B cell (primary cell): ENCODE measurements around the gene SMAD1. TPM values are rescaled to one million over a fixed set of nuclear protein-coding genes. Genes with fewer than 3 reads are reported as not detected.

Experiments
- ATAC-seq: fragments of 200-7000 bp; cut with Tn5 transposase; one replicate; pipeline ENCODE4 v1.10.0; 2021; ENCODE audit warnings: low read depth, mild to moderate bottlenecking, moderate number of reproducible peaks, moderate library complexity
- CTCF ChIA-PET: fragments of 350-600 bp; sonication (Branson Sonifier 250); formaldehyde crosslinking; loops from one replicate; lab custom pipeline; 2021; ENCODE audit warnings: antibody characterized with exemption, inconsistent platforms; lab: Charles Lee
- POLR2A ChIA-PET: fragments of 350-600 bp; sonication (Branson Sonifier 250); formaldehyde crosslinking; loops from one replicate; lab custom pipeline; 2021; ENCODE audit warnings: antibody characterized with exemption; lab: Charles Lee
- DNase-seq: peaks from one replicate; pipeline ENCODE4 v3.0.0; 2013
- H2AFZ ChIP-seq: 2 replicates; pipeline ENCODE4 v1.6.1; 2012; ENCODE audit warnings: mild to moderate bottlenecking, low read depth, low read length; ENCODE audit not compliant: insufficient read depth, poor library complexity, severe bottlenecking
- H3K27ac ChIP-seq, 2 donors: 1 replicate in 1 of 2; 2 replicates in 1 of 2; pipeline ENCODE4 v1.5.1; 2012 to 2013; ENCODE audit warnings: low read length in 2 of 2, mild to moderate bottlenecking in 2 of 2, moderate library complexity in 1 of 2
- H3K27me3 ChIP-seq, 4 experiments: fragments of 200-600 bp in 1 of 4; sonication (generic) in 1 of 4; replicated peaks in 1 of 4; 1 replicate in 2 of 4; 2 replicates in 2 of 4; pipeline versions ENCODE4 v1.6.1 to v1.7.0; 2013 to 2016; ENCODE audit warnings: low read length in 3 of 4, mild to moderate bottlenecking in 2 of 4, mixed read lengths in 1 of 4, moderate library complexity in 1 of 4; ENCODE audit not compliant: insufficient read depth in 4 of 4, control insufficient read depth in 3 of 4; ENCODE audit errors: control extremely low read depth in 1 of 4
- H3K36me3 ChIP-seq, 2 experiments: replicated peaks in 1 of 2; 1 replicate in 1 of 2; 2 replicates in 1 of 2; pipeline versions ENCODE4 v1.6.1 to v1.7.1; 2013; ENCODE audit warnings: low read length in 1 of 2; ENCODE audit not compliant: insufficient read depth in 2 of 2, control insufficient read depth in 1 of 2; ENCODE audit errors: control extremely low read depth in 1 of 2, extremely low read depth in 1 of 2
- H3K4me1 ChIP-seq, 2 donors: fragments of 200-600 bp in 1 of 2; sonication (generic) in 1 of 2; 1 replicate in 1 of 2; 2 replicates in 1 of 2; pipeline versions ENCODE4 v1.5.1 to v1.6.1; 2013 to 2017; ENCODE audit warnings: low read length in 2 of 2; ENCODE audit not compliant: control insufficient read depth in 2 of 2, insufficient read depth in 2 of 2
- H3K4me2 ChIP-seq: replicated peaks from 2 replicates; pipeline ENCODE3; 2012; ENCODE audit warnings: mild to moderate bottlenecking, low read depth, low read length; ENCODE audit not compliant: poor library complexity, severe bottlenecking
- H3K4me3 ChIP-seq, 5 experiments: fragments of 200-600 bp in 1 of 5; sonication (generic) in 1 of 5; 1 replicate in 3 of 5; 2 replicates in 2 of 5; pipeline versions ENCODE4 v1.5.1 to v1.7.0; 2011 to 2016; ENCODE audit warnings: low read length in 4 of 5, mild to moderate bottlenecking in 4 of 5, low read depth in 2 of 5, control low read depth in 1 of 5, moderate library complexity in 1 of 5; ENCODE audit not compliant: insufficient read depth in 1 of 5; ENCODE audit errors: control extremely low read depth in 1 of 5, extremely low read depth in 1 of 5
- H3K79me2 ChIP-seq: fragments of 200-600 bp; sonication (generic); one replicate; pipeline ENCODE4 v1.6.0; 2016; ENCODE audit warnings: low read length; ENCODE audit not compliant: control insufficient read depth, insufficient read depth
- H3K9ac ChIP-seq: fragments of 200-600 bp; sonication (generic); 2 replicates; pipeline ENCODE4 v1.6.1; 2017; ENCODE audit warnings: mild to moderate bottlenecking, low read length, moderate library complexity
- H3K9me3 ChIP-seq, 3 donors: one replicate each; pipeline versions ENCODE4 v1.6.1 to v1.7.1; 2013; ENCODE audit warnings: low read length in 2 of 3; ENCODE audit not compliant: control insufficient read depth in 2 of 3, insufficient read depth in 1 of 3; ENCODE audit errors: control extremely low read depth in 1 of 3
- H4K20me1 ChIP-seq: 2 replicates; pipeline ENCODE4 v1.6.0; 2012; ENCODE audit warnings: mild to moderate bottlenecking, low read length; ENCODE audit not compliant: insufficient read depth, control insufficient read depth, poor library complexity, severe bottlenecking
- H3K27ac Mint-ChIP-seq: one replicate; pipeline ENCODE4 v1.8.0; 2021; ENCODE audit warnings: mixed read lengths
- H3K27me3 Mint-ChIP-seq: one replicate; pipeline ENCODE4 v1.8.0; 2021; ENCODE audit warnings: mixed read lengths
- H3K4me1 Mint-ChIP-seq: one replicate; pipeline ENCODE4 v1.8.0; 2021; ENCODE audit warnings: mixed read lengths
- H3K4me3 Mint-ChIP-seq: one replicate; pipeline ENCODE4 v1.8.0; 2021; ENCODE audit warnings: mixed read lengths
- H3K9me3 Mint-ChIP-seq: one replicate; pipeline ENCODE4 v1.8.0; 2022; ENCODE audit warnings: mixed read lengths; ENCODE audit not compliant: insufficient read depth
- EZH2 ChIP-seq: IDR thresholded peaks from 2 replicates; pipeline ENCODE4 v1.6.1; 2012; ENCODE audit warnings: borderline replicate concordance, low read depth, mild to moderate bottlenecking, moderate library complexity, low read length; ENCODE audit not compliant: insufficient read depth, poor library complexity, severe bottlenecking
- WGBS: methylation state at CpG from one replicate; pipeline ENCODE4 v1.1.5; 2013; ENCODE audit warnings: missing lambda C conversion rate; ENCODE audit not compliant: insufficient coverage; 5-methylcytosine and 5-hydroxymethylcytosine counted together
- intact Hi-C: fragments of 100-400 bp; cut with micrococcal nuclease; formaldehyde crosslinking; loops from one replicate; pipeline ENCODE4 v1.10.0; 2022
- polyA plus RNA-seq: library from polyadenylated mRNA; depleted of rRNA; stranded (reverse); fragments of >200 nt; gene quantifications from 2 replicates; pipeline ENCODE4 v1.2.3, GENCODE V29; 2012
- total RNA-seq, 2 donors: library from RNA; stranded (reverse); fragments of 120-200 nt in 1 of 2; gene quantifications; 1 replicate in 1 of 2; 2 replicates in 1 of 2; pipeline versions ENCODE4 v1.2.3 to v1.2.4, GENCODE V29; 2013 to 2022
- TF ChIP-seq, protein P1 (sequence below): fragments of 200-600 bp; IDR thresholded peaks from one replicate; pipeline ENCODE4 v1.8.0; 2022; ENCODE audit warnings: antibody characterized with exemption, mild to moderate bottlenecking

Gene SMAD1
- total and polyA plus RNA-seq, 2 donors (not counting 1 experiment from before 2014, with no cell fraction given), result 0.12 TPM; not detected in 1

GRCh38 chr4:145496292-145496691 lies 14.6 kb downstream of the SMAD1 start:
- ATAC-seq, result no peak
- H3K27me3 Mint-ChIP-seq, result peaks cover 51% of the 10 kb centered on the region

More at GRCh38 chr4:145496292-145496691, 14.6 kb downstream of the SMAD1 start:
- no peaks in the 10 kb centered on the region for H4K20me1 ChIP-seq
- peaks cover 0 to 13% (median 6%) of the 10 kb centered on the region in 4 experiments for H3K27me3 ChIP-seq
- WGBS, result 100% methylated on average over 2 of the region's 5 CpGs
- no peak overlapping the region for H2AFZ ChIP-seq
- peaks cover 0 to 2% of the 10 kb centered on the region in 2 donors for H3K4me1 ChIP-seq
- no peaks in the 10 kb centered on the region for H3K9me3 ChIP-seq
- ChIA-PET CTCF (no interaction called here), POLR2A (no interaction called here)
- DNase-seq, result no peak
- H3K4me3 Mint-ChIP-seq, result no peak overlapping the region
- no peak overlapping the region for H3K4me3 ChIP-seq
- no peak overlapping the region for H3K27ac ChIP-seq
- peaks cover 4% of the 10 kb centered on the region for H3K4me1 Mint-ChIP-seq
- no peak overlapping the region for H3K9ac ChIP-seq
- H3K79me2 ChIP-seq, result no peaks in the 10 kb centered on the region
- no peaks in the 10 kb centered on the region for H3K36me3 ChIP-seq
- H3K4me2 ChIP-seq, result no peak overlapping the region
- no peak overlapping the region for H3K27ac Mint-ChIP-seq
- TF ChIP-seq, protein P1, sequence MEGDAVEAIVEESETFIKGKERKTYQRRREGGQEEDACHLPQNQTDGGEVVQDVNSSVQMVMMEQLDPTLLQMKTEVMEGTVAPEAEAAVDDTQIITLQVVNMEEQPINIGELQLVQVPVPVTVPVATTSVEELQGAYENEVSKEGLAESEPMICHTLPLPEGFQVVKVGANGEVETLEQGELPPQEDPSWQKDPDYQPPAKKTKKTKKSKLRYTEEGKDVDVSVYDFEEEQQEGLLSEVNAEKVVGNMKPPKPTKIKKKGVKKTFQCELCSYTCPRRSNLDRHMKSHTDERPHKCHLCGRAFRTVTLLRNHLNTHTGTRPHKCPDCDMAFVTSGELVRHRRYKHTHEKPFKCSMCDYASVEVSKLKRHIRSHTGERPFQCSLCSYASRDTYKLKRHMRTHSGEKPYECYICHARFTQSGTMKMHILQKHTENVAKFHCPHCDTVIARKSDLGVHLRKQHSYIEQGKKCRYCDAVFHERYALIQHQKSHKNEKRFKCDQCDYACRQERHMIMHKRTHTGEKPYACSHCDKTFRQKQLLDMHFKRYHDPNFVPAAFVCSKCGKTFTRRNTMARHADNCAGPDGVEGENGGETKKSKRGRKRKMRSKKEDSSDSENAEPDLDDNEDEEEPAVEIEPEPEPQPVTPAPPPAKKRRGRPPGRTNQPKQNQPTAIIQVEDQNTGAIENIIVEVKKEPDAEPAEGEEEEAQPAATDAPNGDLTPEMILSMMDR, result no peak
- TF ChIP-seq EZH2, result no peak
- intact Hi-C loops, result no loop called here
- H3K9me3 Mint-ChIP-seq, result no peaks in the 10 kb centered on the region
